Naive B cell (primary cell): ENCODE results near the gene SYT13. TPM values are rescaled to one million over a fixed set of nuclear protein-coding genes. Genes with fewer than 3 reads are reported as not detected.
A peak's percentile ranks its signal among the peaks of the same experiment; 100 is the strongest.
"Not testable (repeated sequence)": the region's sequence is repeated elsewhere in the genome, so short reads cannot be mapped to it uniquely, and the experiment has no call there.

Experiments used
- ATAC-seq, 2 donors: fragments of 150-1000 bp; cut with Tn5 transposase; 2 replicates each; pipeline ENCODE4 v1.10.0; 2021; ENCODE audit warnings: low read depth in 2 of 2, mild to moderate bottlenecking in 2 of 2, moderate library complexity in 2 of 2
- DNase-seq: peaks from one replicate; pipeline ENCODE4 v3.0.0; 2022
- H3K27ac Mint-ChIP-seq, 6 donors: one replicate each; pipeline ENCODE4 v1.8.0; 2020 to 2022; ENCODE audit warnings: mild to moderate bottlenecking in 6 of 6, mixed read lengths in 6 of 6, moderate library complexity in 5 of 6, inconsistent platforms in 2 of 6
- H3K27me3 Mint-ChIP-seq, 3 donors: one replicate each; pipeline ENCODE4 v1.8.0; 2021 to 2022; ENCODE audit warnings: mixed read lengths in 3 of 3, mild to moderate bottlenecking in 1 of 3
- H3K36me3 Mint-ChIP-seq, 2 donors: one replicate each; pipeline ENCODE4 v1.8.0; 2020 to 2022; ENCODE audit warnings: mixed read lengths in 2 of 2, inconsistent platforms in 1 of 2, mild to moderate bottlenecking in 1 of 2
- H3K4me1 Mint-ChIP-seq, 3 donors: one replicate each; pipeline ENCODE4 v1.8.0; 2020 to 2022; ENCODE audit warnings: mixed read lengths in 3 of 3, inconsistent platforms in 1 of 3, mild to moderate bottlenecking in 1 of 3, moderate library complexity in 1 of 3
- H3K4me3 Mint-ChIP-seq, 8 donors: one replicate each; pipeline ENCODE4 v1.8.0; 2020 to 2022; ENCODE audit warnings: mild to moderate bottlenecking in 8 of 8, mixed read lengths in 8 of 8, moderate library complexity in 8 of 8, inconsistent platforms in 2 of 8
- H3K9me3 Mint-ChIP-seq, 7 donors: one replicate each; pipeline ENCODE4 v1.8.0; 2020 to 2022; ENCODE audit warnings: mixed read lengths in 7 of 7, mild to moderate bottlenecking in 5 of 7, inconsistent platforms in 2 of 7, moderate library complexity in 1 of 7
- polyA plus RNA-seq, 6 donors: library from polyadenylated mRNA; unstranded; fragments of 300-500 nt; fragmentation: Illumina TruSeq; gene quantifications; one replicate each; pipeline ENCODE4 v1.2.3, GENCODE V29; 2021; ENCODE audit warnings: low read depth in 6 of 6

The SYT13 gene
- polyA plus RNA-seq, 6 donors from 2014 or later = not detected

DNA sequence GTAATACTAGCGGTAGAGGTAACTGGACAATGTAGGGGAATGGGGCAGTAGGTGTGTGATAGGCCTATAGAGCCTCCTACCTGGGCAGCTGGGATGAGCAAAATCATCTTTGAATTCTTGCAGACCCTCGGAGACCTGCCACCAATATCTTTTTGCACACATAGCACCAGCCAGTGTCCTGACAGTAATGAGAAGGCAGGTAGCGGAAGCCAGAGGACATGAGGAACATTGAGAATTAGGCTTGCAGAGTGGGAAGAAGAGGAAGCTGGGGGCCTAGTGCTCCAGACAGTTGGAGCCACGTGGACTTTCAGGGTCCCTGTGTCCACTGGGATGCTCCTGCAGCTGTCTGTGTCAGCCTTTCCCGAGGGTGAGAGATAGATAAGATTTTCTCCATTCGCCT, 17.2 kb upstream of the SYT13 start:
- Mint-ChIP-seq H3K4me1 (peaks cover 20 to 26% (median 24%) of the 10 kb centered on the region in 3 donors), H3K27me3 (peaks cover 0 to 13% (median 0%) of the 10 kb centered on the region in 3 donors), H3K9me3 (no peaks in the 10 kb centered on the region), H3K4me3 (no peak overlapping the region), H3K27ac (peak overlapping the region in 1 of 6 donors; percentile 65), H3K36me3 (no peaks in the 10 kb centered on the region)
- DNase-seq (no peak), ATAC-seq (no peak)

DNA sequence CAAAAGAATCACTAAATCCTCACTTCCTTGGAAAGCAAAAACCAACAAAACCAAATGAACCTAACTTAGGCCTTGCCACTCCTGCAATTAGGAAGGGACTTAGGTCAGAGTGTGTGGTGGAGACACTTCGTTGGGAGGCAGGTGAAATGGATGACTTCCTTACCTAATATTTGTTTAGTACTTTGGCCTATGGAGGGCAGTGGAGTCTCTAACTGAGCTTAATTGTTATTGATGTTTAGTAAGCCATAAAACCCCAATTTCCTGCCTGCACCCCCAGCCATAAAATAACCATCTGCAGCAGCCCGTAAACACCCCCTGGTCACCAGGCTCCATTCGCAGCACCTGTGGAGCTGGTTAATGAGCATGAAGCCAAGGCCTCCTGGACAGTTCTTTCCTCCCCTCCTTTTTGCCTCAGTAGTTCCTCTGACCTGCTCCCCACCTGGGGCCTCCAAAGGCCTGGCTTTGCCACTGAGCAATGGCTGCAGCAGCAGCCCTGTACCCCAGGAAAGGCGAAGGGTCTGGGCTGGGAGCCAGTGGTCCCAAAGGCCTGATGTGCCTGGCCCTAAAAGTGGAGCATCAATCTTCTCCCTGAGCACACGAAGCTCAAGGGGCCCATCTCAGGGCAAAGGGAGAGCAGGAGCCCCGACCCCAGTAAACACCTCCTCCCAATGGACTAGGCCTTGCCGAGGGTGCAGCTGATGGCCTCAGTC, 15.6 kb upstream of the SYT13 start:
- Mint-ChIP-seq H3K9me3 (no peaks in the 10 kb centered on the region), H3K27me3 (peaks cover 0 to 6% (median 6%) of the 10 kb centered on the region in 3 donors), H3K36me3 (no peaks in the 10 kb centered on the region), H3K4me1 (peaks cover 20 to 26% (median 24%) of the 10 kb centered on the region in 3 donors), H3K4me3 (peak overlapping the region in 1 of 8 donors; percentile 55), H3K27ac (peak overlapping the region in 1 of 6 donors; percentile 84)
- ATAC-seq = peak; percentile 49 to 58
- no peak for DNase-seq

- no peaks in the 10 kb centered on the region for H3K9me3 Mint-ChIP-seq
- no peak overlapping the region for H3K4me3 Mint-ChIP-seq
- DNase-seq = no peak
- peak overlapping the region in 2 of 6 donors; percentile 36 to 49 for H3K27ac Mint-ChIP-seq
- H3K4me1 Mint-ChIP-seq = peaks cover 20 to 26% (median 24%) of the 10 kb centered on the region in 3 donors
- no peak for ATAC-seq
- no peaks in the 10 kb centered on the region for H3K36me3 Mint-ChIP-seq
- H3K27me3 Mint-ChIP-seq = peaks cover 0 to 6% (median 3%) of the 10 kb centered on the region in 3 donors
Measured at GRCh38 chr11:45300715-45301114, 14.6 kb upstream of the SYT13 start.

DNA sequence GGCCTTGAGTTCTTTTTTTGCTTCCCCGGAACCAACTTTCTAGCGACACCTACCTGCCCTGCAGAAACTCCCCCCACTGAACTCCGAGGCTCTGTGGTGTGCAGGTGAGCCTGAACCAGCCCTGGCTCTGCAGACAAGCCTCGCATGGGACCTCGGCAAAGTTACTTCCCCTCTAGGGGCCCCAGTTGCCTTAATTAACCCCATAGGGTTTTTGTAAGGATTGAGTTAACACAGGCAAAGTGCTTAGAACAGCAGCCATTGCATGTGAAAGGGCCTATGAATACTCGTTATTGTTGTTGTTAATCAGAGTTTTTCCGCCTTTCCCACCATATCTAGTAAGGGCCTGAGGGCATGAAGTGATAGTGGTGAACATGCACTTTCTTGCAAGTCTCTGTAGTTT, 12.6 kb upstream of the SYT13 start:
- ATAC-seq (peak; percentile 55 to 58), DNase-seq (no peak)
- Mint-ChIP-seq H3K4me1 (peaks cover 20 to 24% (median 20%) of the 10 kb centered on the region in 3 donors), H3K27ac (no peak overlapping the region), H3K4me3 (no peak overlapping the region), H3K27me3 (peaks cover 8 to 14% (median 13%) of the 10 kb centered on the region in 3 donors), H3K36me3 (no peaks in the 10 kb centered on the region), H3K9me3 (no peaks in the 10 kb centered on the region)

DNA sequence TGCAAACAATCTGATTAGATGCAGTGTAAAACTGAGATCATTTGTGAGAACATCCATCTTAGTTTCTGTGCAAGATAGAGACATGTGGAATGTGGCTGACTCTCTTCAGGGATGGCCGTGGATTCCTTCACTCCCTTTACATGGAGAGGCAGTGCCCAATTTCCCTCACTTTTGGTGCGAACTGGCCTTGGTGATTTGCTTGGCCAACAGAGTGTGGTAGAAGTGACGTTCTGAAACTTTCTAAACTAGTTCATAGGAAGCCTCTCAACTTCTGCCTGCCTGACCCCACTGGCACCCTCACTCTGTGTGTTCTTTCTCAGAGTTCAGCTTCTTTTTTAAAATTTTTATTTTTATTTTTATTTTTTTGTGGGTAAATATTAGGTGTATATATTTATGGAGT, 9.9 kb upstream of the SYT13 start:
- no peaks in the 10 kb centered on the region for H3K9me3 Mint-ChIP-seq
- H3K27me3 Mint-ChIP-seq = peaks cover 30 to 37% (median 34%) of the 10 kb centered on the region in 3 donors
- DNase-seq = no peak
- H3K4me3 Mint-ChIP-seq = no peak overlapping the region
- ATAC-seq = no peak
- H3K4me1 Mint-ChIP-seq = peaks cover 8 to 10% (median 10%) of the 10 kb centered on the region in 3 donors
- H3K36me3 Mint-ChIP-seq = no peaks in the 10 kb centered on the region
- H3K27ac Mint-ChIP-seq = no peak overlapping the region

DNA sequence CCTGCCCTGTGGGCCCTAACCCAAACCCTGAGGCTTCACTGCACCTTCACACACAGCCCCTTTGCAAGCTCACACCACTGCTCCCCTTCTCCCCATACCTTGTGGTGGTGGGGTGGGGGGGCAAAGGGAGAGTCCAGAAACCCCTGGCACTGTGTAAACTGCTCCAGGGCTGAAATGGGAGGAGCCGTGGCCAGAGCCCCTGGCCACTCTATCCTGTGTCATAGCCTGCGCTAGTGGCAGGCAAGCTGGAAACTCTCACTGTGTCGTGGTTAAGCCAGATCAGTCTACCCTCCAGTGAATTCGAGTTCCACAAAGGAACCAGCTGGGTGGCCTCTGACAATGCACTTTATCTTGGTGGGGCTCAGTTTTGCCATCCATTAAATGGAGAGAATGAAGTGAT, 8.4 kb upstream of the SYT13 start:
- no peak for ATAC-seq
- Mint-ChIP-seq H3K36me3 (no peaks in the 10 kb centered on the region), H3K27me3 (peaks cover 45 to 53% (median 49%) of the 10 kb centered on the region in 3 donors), H3K4me1 (peaks cover 4 to 8% (median 7%) of the 10 kb centered on the region in 3 donors), H3K27ac (no peak overlapping the region), H3K9me3 (no peaks in the 10 kb centered on the region), H3K4me3 (no peak overlapping the region)
- DNase-seq = no peak

DNA sequence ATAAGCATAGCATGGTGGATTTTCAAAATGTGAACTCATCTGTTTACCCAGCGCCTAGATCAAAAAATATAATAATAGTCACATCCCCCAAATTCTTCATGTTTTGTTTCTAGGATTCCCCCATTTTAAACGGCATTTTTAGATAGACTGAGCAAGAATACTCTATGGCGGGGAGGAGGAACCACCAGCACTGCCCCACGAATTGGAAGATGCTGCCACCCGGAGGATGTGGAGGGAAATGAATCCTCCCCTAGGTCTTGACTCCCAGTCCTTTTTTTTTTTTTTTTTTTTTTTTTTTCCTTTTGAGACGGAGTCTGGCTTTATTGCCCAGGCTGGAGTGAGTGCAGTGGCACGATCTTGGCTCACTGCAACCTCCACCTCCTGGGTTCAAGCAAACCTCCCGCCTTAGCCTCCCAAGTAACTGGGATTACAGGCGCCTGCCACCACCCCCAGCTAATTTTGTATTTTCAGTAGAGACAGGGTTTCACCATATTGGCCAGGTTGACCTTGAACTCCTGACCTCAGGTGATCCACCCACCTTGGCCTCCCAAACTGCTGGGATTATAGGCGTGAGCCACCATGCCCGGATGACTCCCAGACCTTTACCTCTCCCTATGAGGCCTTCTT, 7.5 kb upstream of the SYT13 start:
- H3K27me3 Mint-ChIP-seq = peaks cover 54 to 61% (median 57%) of the 10 kb centered on the region in 3 donors
- not testable (repeated sequence) for H3K9me3 Mint-ChIP-seq, H3K4me3 Mint-ChIP-seq, H3K36me3 Mint-ChIP-seq, H3K4me1 Mint-ChIP-seq
- peak; percentile 43 for DNase-seq
- H3K27ac Mint-ChIP-seq = peak overlapping the region in 1 of 6 donors; percentile 15
- peak; percentile 71 to 77 for ATAC-seq

DNA sequence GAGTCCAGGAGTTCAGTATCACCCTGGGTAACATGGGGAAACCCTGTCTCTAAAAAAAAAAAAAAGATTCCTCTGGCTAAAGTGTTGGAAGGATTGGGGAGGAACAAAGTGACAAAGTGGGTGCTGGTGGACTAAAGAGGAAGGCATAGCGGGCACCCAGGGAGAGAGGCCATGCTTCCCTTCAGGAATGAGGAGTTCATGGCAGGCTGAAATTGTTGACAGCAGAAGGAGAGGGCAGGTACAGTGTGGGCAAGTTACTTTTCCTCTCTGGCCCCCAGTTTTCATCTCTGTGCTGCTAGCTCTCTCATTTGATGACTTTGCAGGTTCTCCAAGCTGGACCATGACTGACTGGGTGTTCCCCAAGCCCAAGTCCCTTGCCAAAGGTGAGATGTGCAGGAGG, 4.4 kb upstream of the SYT13 start:
- Mint-ChIP-seq H3K4me3 (no peak overlapping the region), H3K27ac (peak overlapping the region in 1 of 6 donors; percentile 17), H3K4me1 (peaks cover 0 to 4% (median under 1%) of the 10 kb centered on the region in 3 donors), H3K36me3 (no peaks in the 10 kb centered on the region), H3K27me3 (peaks cover 76 to 82% (median 81%) of the 10 kb centered on the region in 3 donors), H3K9me3 (no peaks in the 10 kb centered on the region)
- ATAC-seq (no peak), DNase-seq (no peak)

DNA sequence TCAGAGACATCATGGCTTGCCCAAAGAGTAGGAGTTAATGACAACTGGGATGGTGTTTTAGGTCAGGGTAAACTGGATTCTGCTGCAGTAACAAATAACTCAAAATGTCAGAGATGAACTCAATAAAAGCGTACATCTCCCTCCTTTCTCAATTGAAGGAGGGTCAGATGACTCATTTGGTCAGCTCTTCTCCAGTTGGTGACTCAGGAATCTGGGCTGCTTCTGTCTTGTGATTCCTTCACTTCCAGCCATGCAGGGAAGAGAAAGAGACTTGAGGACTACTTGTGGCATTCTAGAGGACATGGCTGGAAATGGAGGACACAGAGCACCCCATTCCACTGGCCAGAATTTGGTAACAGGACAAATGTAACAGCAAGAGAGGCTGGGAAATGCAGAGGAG, 3.2 kb upstream of the SYT13 start:
- Mint-ChIP-seq H3K4me3 (no peak overlapping the region), H3K4me1 (peaks cover 0 to 8% (median 3%) of the 10 kb centered on the region in 3 donors), H3K9me3 (no peaks in the 10 kb centered on the region), H3K27me3 (peaks cover 72 to 92% (median 92%) of the 10 kb centered on the region in 3 donors), H3K27ac (peak overlapping the region in 1 of 6 donors; percentile 57), H3K36me3 (no peaks in the 10 kb centered on the region)
- ATAC-seq (no peak), DNase-seq (no peak)

DNA sequence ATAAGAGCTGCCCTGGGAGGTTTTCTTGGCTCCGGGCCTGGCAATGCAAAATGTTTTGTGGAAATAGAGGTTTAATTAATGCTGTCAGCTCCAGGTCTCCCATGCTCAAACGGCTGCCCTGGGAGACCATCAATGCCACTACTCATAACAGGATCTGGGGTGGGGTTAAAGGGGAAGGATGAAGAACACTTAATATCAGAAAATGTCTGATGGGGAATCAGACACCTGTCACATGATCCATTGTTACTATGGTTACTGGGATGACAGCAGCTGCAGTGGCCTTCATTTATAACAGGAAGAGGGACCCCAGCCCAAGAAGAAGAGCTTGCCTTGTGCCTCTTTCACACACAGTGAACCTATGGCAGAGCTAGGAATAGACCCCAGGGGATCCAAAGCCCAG, 2.2 kb upstream of the SYT13 start:
- no peak overlapping the region for H3K27ac Mint-ChIP-seq
- peaks cover 74 to 93% (median 92%) of the 10 kb centered on the region in 3 donors for H3K27me3 Mint-ChIP-seq
- ATAC-seq = no peak
- no peaks in the 10 kb centered on the region for H3K9me3 Mint-ChIP-seq
- H3K4me3 Mint-ChIP-seq = no peak overlapping the region
- H3K4me1 Mint-ChIP-seq = peaks cover 0 to 8% (median 3%) of the 10 kb centered on the region in 3 donors
- no peaks in the 10 kb centered on the region for H3K36me3 Mint-ChIP-seq
- no peak for DNase-seq

- Mint-ChIP-seq H3K9me3 (no peaks in the 10 kb centered on the region), H3K27ac (no peak overlapping the region), H3K4me3 (no peak overlapping the region), H3K36me3 (no peaks in the 10 kb centered on the region), H3K4me1 (peaks cover 0 to 8% (median 3%) of the 10 kb centered on the region in 3 donors), H3K27me3 (peaks cover 69 to 88% (median 87%) of the 10 kb centered on the region in 3 donors)
- DNase-seq = no peak
- no peak for ATAC-seq
Measured at GRCh38 chr11:45287316-45287903, 1.3 kb upstream of the SYT13 start.

DNA sequence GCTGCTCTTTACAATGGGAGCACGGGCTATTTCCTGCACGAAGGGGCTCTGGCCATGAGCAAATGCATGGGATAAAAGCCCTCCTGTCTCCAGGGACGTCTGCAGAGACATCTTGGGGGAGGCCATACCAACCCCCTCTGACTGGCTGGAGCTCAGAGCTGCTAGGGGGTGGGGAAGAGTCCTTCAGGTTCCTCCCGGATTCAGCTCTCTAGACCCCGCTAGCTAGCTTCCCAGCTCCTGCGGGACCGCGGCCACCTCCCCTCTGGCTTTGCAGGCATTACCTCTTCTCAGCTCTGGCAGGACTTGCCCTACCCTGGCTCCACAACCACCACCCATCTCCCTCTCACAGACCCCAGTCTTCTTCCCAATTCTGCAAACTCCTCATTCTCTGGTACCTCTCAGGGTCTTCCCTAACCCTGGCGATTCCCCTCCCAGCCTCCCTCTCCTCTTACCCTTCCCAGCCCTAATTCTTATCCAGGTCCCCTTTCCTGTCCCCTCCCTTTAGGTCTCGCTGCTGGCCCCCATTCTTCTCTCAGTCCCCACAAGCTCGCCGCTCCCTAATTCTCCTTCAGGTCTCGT, 802 bp downstream of the SYT13 start:
- H3K4me3 Mint-ChIP-seq = peak overlapping the region in 2 of 8 donors; percentile 20 to 59
- peaks cover 0 to 8% (median 3%) of the 10 kb centered on the region in 3 donors for H3K4me1 Mint-ChIP-seq
- DNase-seq (no peak), ATAC-seq (no peak)
- H3K27me3 Mint-ChIP-seq = peaks cover 53 to 86% (median 79%) of the 10 kb centered on the region in 3 donors
- peak overlapping the region in 1 of 6 donors; percentile 57 for H3K27ac Mint-ChIP-seq
- no peaks in the 10 kb centered on the region for H3K36me3 Mint-ChIP-seq
- peaks cover 0 to 2% (median 0%) of the 10 kb centered on the region in 7 donors for H3K9me3 Mint-ChIP-seq

DNA sequence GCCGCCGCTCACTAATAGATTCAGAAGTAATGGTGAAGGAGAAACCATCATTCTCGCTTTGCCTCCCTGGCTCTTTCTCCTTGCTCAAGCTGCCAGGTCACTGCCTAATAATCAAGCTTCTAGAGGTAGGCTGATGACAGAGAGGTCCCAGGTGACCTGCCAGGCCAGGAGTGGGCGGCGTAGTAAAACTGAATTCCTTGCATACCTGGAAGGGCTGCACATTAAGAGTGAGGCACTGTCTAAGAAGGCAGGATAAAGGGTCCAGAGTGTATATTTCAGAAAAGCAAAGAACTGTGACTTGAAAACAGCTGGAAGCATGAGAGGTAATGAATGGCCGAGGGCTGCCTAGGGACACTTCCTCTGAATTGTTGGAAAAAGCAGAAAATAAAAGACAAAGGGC, 4.1 kb downstream of the SYT13 start:
- DNase-seq (no peak), ATAC-seq (no peak)
- peaks cover 33 to 76% (median 72%) of the 10 kb centered on the region in 3 donors for H3K27me3 Mint-ChIP-seq
- H3K27ac Mint-ChIP-seq = no peak overlapping the region
- peaks cover 0 to 8% (median 3%) of the 10 kb centered on the region in 3 donors for H3K4me1 Mint-ChIP-seq
- H3K36me3 Mint-ChIP-seq = peaks cover 5 to 8% of the 10 kb centered on the region in 2 donors
- H3K9me3 Mint-ChIP-seq = peaks cover 0 to 19% (median 5%) of the 10 kb centered on the region in 7 donors
- peak overlapping the region in 1 of 8 donors; percentile 44 for H3K4me3 Mint-ChIP-seq
